Loucy (cell line): ENCODE results near the gene GRM7.

Experiments used
- EZH2phosphoT487 ChIP-seq: fragments of 200-600 bp; IDR thresholded peaks from 2 replicates; pipeline ENCODE4 v1.6.1; 2018; ENCODE audit warnings: antibody characterized with exemption, mild to moderate bottlenecking, moderate library complexity, borderline replicate concordance
- TF ChIP-seq, protein P1 (sequence below): fragments of 200-600 bp; sonication (generic); conservative IDR thresholded peaks from 2 replicates; pipeline ENCODE4 v1.5.1; 2014; ENCODE audit warnings: mild to moderate bottlenecking, antibody characterized with exemption, low read length

DNA sequence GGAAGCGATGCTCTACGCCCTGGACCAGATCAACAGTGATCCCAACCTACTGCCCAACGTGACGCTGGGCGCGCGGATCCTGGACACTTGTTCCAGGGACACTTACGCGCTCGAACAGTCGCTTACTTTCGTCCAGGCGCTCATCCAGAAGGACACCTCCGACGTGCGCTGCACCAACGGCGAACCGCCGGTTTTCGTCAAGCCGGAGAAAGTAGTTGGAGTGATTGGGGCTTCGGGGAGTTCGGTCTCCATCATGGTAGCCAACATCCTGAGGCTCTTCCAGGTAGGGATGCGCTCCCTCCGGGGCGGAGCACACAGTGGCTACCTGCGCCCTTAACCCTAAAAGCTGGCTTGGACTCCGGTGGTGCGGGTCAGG is 698 bp downstream of the GRM7 start:
- TF ChIP-seq, protein P1, sequence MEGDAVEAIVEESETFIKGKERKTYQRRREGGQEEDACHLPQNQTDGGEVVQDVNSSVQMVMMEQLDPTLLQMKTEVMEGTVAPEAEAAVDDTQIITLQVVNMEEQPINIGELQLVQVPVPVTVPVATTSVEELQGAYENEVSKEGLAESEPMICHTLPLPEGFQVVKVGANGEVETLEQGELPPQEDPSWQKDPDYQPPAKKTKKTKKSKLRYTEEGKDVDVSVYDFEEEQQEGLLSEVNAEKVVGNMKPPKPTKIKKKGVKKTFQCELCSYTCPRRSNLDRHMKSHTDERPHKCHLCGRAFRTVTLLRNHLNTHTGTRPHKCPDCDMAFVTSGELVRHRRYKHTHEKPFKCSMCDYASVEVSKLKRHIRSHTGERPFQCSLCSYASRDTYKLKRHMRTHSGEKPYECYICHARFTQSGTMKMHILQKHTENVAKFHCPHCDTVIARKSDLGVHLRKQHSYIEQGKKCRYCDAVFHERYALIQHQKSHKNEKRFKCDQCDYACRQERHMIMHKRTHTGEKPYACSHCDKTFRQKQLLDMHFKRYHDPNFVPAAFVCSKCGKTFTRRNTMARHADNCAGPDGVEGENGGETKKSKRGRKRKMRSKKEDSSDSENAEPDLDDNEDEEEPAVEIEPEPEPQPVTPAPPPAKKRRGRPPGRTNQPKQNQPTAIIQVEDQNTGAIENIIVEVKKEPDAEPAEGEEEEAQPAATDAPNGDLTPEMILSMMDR, result no peak
- TF ChIP-seq EZH2phosphoT487, result no peak
